Measurements from ENCODE around the gene ADAM11.

The ADAM11 gene

DNA sequence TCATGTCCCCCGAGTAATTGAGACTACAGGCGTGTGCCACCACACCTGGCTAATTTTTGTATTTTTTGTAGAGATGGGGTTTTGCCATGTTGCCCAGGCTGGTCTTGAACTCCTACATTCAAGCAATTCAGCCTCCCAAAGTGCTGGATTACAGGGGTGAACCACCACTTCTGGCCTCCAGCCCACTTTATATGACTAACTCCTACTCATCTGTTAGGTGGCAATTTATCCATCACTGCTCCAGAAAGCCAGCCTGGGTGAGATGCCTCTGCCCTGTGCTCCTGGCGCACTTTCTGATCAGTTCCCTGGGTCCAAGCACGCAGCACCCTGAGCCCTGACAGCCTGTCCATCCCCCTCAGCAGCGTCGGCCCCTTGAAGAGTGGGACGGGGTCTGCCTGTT, 29.4 kb downstream of the ADAM11 start (continued):
- TF ChIP-seq PRDM2 (tag by site-specific recombination; IDR thresholded peaks at IDR 0.05; ENCODE audit: borderline replicate concordance), result no peak
- no peak for TF ChIP-seq ZNF510 (tag by site-specific recombination; IDR thresholded peaks at IDR 0.05; ENCODE audit: insufficient replicate concordance)
- no peak for TF ChIP-seq ZNF433 (tag by site-specific recombination; IDR thresholded peaks at IDR 0.05; ENCODE audit: low read depth)
- TF ChIP-seq ZNF391 (tag by site-specific recombination; IDR thresholded peaks at IDR 0.05; ENCODE audit: borderline replicate concordance, low read depth), result no peak

DNA sequence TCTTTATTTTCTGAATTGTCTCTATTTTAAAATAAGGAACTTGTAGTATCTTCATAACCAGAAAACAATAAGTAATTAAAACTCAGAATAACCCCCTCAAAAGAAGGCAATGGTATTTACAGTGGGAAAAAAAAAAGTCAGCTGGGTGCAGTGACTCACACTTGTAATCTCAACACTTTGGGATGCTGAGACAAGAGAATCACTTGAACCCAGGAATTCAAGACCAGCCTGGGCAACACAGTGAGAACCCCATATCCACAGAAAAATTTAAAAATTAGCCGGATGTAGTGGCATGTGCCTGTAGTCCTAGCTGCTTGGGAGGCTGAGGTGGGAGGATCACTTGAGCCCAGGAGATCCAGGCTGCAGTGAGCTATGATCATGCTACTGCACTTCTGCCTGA, 33.5 kb downstream of the ADAM11 start:
- POLR2A ChIA-PET, result no interaction called here
- CTCF ChIA-PET, result interaction anchor here (1.2 to 1.4 kb wide), 2 partner anchors 13 to 18 kb away, joined by 3 to 4 read pairs; no protein-coding TSS in a partner anchor
- H3K4me1 ChIP-seq (ENCODE audit: control insufficient read depth, insufficient read depth, low read length), result no peaks in the 10 kb centered on the region
- H3K9me3 ChIP-seq (ENCODE audit: control insufficient read depth, insufficient read depth, low read depth, low read length), result no peaks in the 10 kb centered on the region
- peaks cover 3% of the 10 kb centered on the region in 2 experiments; a peak in 2 of 3 replicates for H3K36me3 ChIP-seq (ENCODE audit: control insufficient read depth in 2 of 2, insufficient read depth in 1 of 2, low read length in 2 of 2)
- no peak overlapping the region for H3K4me3 ChIP-seq (ENCODE audit: low read depth, low read length)
- TF ChIP-seq ZNF416 (tag by site-specific recombination; IDR thresholded peaks at IDR 0.05) (no peak), ZNF335 (tag by site-specific recombination; conservative IDR thresholded peaks at IDR 0.05) (no peak), ZNF2 (tag by site-specific recombination; IDR thresholded peaks at IDR 0.05) (no peak), ZNF514 (tag by site-specific recombination; IDR thresholded peaks at IDR 0.05) (no peak), ZNF654 (tag by site-specific recombination; IDR thresholded peaks at IDR 0.05; ENCODE audit: low read depth) (no peak), SETDB1 (IDR thresholded peaks at IDR 0.05; ENCODE audit: insufficient read length, low read length) (no peak), ZBTB17 (tag by site-specific recombination; IDR thresholded peaks at IDR 0.05) (no peak), ZNF585B (tag by site-specific recombination; IDR thresholded peaks at IDR 0.05) (no peak)
- no peak overlapping the region for H3K27ac ChIP-seq (ENCODE audit: extremely low read depth, low read depth, low read length)

DNA sequence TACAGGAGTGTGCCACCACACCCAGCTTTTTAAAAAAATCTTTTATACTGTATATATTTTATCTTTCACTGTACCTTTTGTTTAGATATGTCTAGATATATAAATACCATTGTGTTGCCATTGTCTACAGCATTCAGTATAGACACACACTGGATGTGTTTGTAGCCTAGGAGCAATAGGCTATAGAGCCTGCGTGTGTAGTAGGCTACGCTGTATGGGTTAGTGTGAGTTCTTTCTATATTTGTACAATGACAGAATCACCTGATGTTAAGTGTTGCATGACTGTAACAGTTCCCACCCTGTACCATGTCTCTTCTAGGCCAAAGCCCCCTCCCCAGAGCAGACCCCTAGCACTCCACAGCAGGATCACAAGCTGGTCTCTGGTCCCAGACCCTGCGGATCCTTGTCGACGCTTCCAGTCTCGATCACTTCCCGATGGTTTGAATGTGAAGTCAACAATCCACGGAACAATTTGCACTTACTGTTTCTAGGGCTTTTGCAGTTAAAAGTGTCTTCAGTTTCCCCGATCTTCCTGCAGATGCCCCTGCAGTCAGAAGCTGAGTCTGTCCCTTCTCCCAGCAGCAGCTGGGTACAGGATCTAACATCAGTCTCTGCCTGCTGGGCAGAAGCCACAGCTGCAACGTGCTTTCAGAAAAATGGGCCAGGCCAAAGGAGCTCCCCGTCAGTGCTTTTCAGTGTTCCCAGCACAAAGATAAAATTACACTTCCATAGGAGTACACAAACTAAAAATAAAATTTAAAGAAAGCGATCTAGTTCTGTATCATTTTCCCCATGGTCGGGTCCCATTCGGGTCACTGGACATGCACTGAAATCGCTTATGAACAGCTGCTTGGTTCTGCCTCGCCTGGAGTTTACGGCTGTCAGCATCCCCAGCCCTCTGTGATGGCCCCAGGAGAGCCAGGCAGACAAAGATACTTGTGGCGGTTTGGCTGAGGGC, 35.4 kb downstream of the ADAM11 start:
- ChIA-PET POLR2A (interaction anchor here (0.7 to 1.4 kb wide), 3 partner anchors 12 to 36 kb away, joined by 3 to 4 read pairs (median 3); no protein-coding TSS in a partner anchor), CTCF (interaction anchor here (0.6 to 2.4 kb wide), 5 partner anchors 15 to 228 kb away, joined by 3 to 14 read pairs (median 7); no protein-coding TSS in a partner anchor)
- no peaks in the 10 kb centered on the region for H3K9me3 ChIP-seq (ENCODE audit: control insufficient read depth, insufficient read depth, low read depth, low read length)
- H3K4me1 ChIP-seq (ENCODE audit: control insufficient read depth, insufficient read depth, low read length), result no peaks in the 10 kb centered on the region
- peaks cover 5 to 10% of the 10 kb centered on the region in 2 experiments; a peak in 2 of 3 replicates for H3K36me3 ChIP-seq (ENCODE audit: control insufficient read depth in 2 of 2, insufficient read depth in 1 of 2, low read length in 2 of 2)
- no peak overlapping the region for H3K27ac ChIP-seq (ENCODE audit: extremely low read depth, low read depth, low read length)
- H3K4me3 ChIP-seq (ENCODE audit: low read depth, low read length), result no peak overlapping the region
- TF ChIP-seq ZIC2 (tag by site-specific recombination; IDR thresholded peaks at IDR 0.05) (no peak), MZF1 (tag by site-specific recombination; IDR thresholded peaks at IDR 0.05; ENCODE audit: borderline replicate concordance) (no peak), GLIS2 (tag by site-specific recombination; IDR thresholded peaks at IDR 0.05) (no peak), INSM2 (tag by site-specific recombination; IDR thresholded peaks at IDR 0.05) (no peak), ZNF132 (tag by site-specific recombination; IDR thresholded peaks at IDR 0.05; ENCODE audit: borderline replicate concordance) (no peak), ZBTB11 (tag by site-specific recombination; conservative IDR thresholded peaks at IDR 0.05; ENCODE audit: low read depth) (no peak), ZNF311 (tag by site-specific recombination; IDR thresholded peaks at IDR 0.05; ENCODE audit: borderline replicate concordance) (no peak), ZNF626 (tag by site-specific recombination; IDR thresholded peaks at IDR 0.05) (no peak), ZNF670 (tag by site-specific recombination; IDR thresholded peaks at IDR 0.05; ENCODE audit: low read depth) (no peak)
